Fibroblast of gingiva (primary cell): Measurements from ENCODE around the gene ATG2B.
"Not testable (repeated sequence)": the region's sequence is repeated elsewhere in the genome, so short reads cannot be mapped to it uniquely, and the experiment has no call there.

Experiments used
- DNase-seq: peaks from one replicate; pipeline ENCODE4 v3.0.0-alpha.2; 2011; ENCODE audit warnings: low read depth

Gene ATG2B

GRCh38 chr14:96380735-96381134, 17.6 kb upstream of the ATG2B start:
- no peak for DNase-seq

GRCh38 chr14:96376093-96376492, 13.0 kb upstream of the ATG2B start:
- no peak for DNase-seq

- DNase-seq = no peak
Observed at GRCh38 chr14:96373538-96373937, 10.4 kb upstream of the ATG2B start.

- DNase-seq = no peak
Observed at GRCh38 chr14:96370528-96370927, 7.4 kb upstream of the ATG2B start.

GRCh38 chr14:96368534-96368933, 5.4 kb upstream of the ATG2B start:
- DNase-seq = no peak

GRCh38 chr14:96364962-96365361, 1.8 kb upstream of the ATG2B start:
- DNase-seq = no peak

GRCh38 chr14:96363751-96364336, 703 bp upstream of the ATG2B start:
- DNase-seq = peak; percentile 43

- peak; percentile 20 for DNase-seq
Observed at GRCh38 chr14:96362071-96362964, 823 bp downstream of the ATG2B start.

GRCh38 chr14:96359959-96360358, 3.2 kb downstream of the ATG2B start:
- DNase-seq = no peak

- no peak for DNase-seq
Observed at GRCh38 chr14:96357216-96357615, 5.9 kb downstream of the ATG2B start.

- no peak for DNase-seq
Observed at GRCh38 chr14:96354246-96354645, 8.9 kb downstream of the ATG2B start.

- no peak for DNase-seq
Observed at GRCh38 chr14:96352708-96353107, 10.4 kb downstream of the ATG2B start.

GRCh38 chr14:96351986-96352385, 11.2 kb downstream of the ATG2B start:
- DNase-seq = no peak

GRCh38 chr14:96349286-96350075, 13.7 kb downstream of the ATG2B start:
- DNase-seq = no peak

- not testable (repeated sequence) for DNase-seq
Observed at GRCh38 chr14:96347957-96348356, 15.2 kb downstream of the ATG2B start.

GRCh38 chr14:96345669-96346068, 17.5 kb downstream of the ATG2B start:
- DNase-seq = no peak

GRCh38 chr14:96341323-96341722, 21.8 kb downstream of the ATG2B start:
- no peak for DNase-seq

- DNase-seq = no peak
Observed at GRCh38 chr14:96338551-96338950, 24.6 kb downstream of the ATG2B start.

- no peak for DNase-seq
Observed at GRCh38 chr14:96324219-96324618, 38.9 kb downstream of the ATG2B start.

- DNase-seq = no peak
Observed at GRCh38 chr14:96320605-96321004, 42.5 kb downstream of the ATG2B start.

- DNase-seq = no peak
Observed at GRCh38 chr14:96318836-96319235, 44.3 kb downstream of the ATG2B start.

GRCh38 chr14:96316087-96316486, 47.1 kb downstream of the ATG2B start:
- no peak for DNase-seq

GRCh38 chr14:96310906-96311305, 52.2 kb downstream of the ATG2B start:
- DNase-seq = no peak
